Measurements from ENCODE around the gene NPC1. TPM values are rescaled to one million over a fixed set of nuclear protein-coding genes. Genes with fewer than 3 reads are reported as not detected.
A peak's percentile ranks its signal among the peaks of the same experiment; 100 is the strongest.

Gene NPC1
- polyA plus RNA-seq, 2 of the 4 experiments (the other 2 are of a cell fraction) = 42.5 to 61.4 TPM

GRCh38 chr18:23524213-23524707, 62.0 kb downstream of the NPC1 start:
- CTCF ChIA-PET = interaction anchor here (0.9 to 1.3 kb wide), 4 partner anchors 9 to 179 kb away, joined by 3 read pairs; no protein-coding TSS in a partner anchor
- ATAC-seq (peak; percentile 16 to 37; a peak in 3 of 6 replicates), DNase-seq (ENCODE audit: low read depth in 1 of 2, low spot score in 1 of 2) (no peak), FAIRE-seq (no peak)
- H3K4me2 ChIP-seq = 0 out of 3 replicates have a peak overlapping the region, but pooled peaks have one; percentile 18
- no peak for TF ChIP-seq ZFP36 (IDR thresholded peaks at IDR 0.05; ENCODE audit: borderline replicate concordance, partially characterized antibody)
- no peak for TF ChIP-seq MYC (IDR thresholded peaks at IDR 0.05; ENCODE audit: borderline replicate concordance, low read length)
- no peak for TF ChIP-seq POLR2AphosphoS2 (conservative IDR thresholded peaks at IDR 0.05; ENCODE audit: low read length)
- TF ChIP-seq ESRRA (IDR thresholded peaks at IDR 0.05; ENCODE audit: borderline replicate concordance, low read length) = no peak
- no peak for TF ChIP-seq RNF2 (IDR thresholded peaks at IDR 0.05; ENCODE audit: borderline replicate concordance, low read depth)
- no peak for TF ChIP-seq NR3C1 (IDR thresholded peaks at IDR 0.05)
- no peak for TF ChIP-seq HOXA7 (CRISPR knock-in tag; IDR thresholded peaks at IDR 0.05)
- no peak for TF ChIP-seq ZSCAN20 (CRISPR knock-in tag; IDR thresholded peaks at IDR 0.05)
- no peak for TF ChIP-seq KDM5A (IDR thresholded peaks at IDR 0.05)
- TF ChIP-seq ZC3H11A (IDR thresholded peaks at IDR 0.05) = no peak
- no peak for TF ChIP-seq EHMT2 (IDR thresholded peaks at IDR 0.05; ENCODE audit: low read depth)
- no peak for TF ChIP-seq JUNB (IDR thresholded peaks at IDR 0.05)
- no peak for TF ChIP-seq HEYL (CRISPR knock-in tag; IDR thresholded peaks at IDR 0.05)
- TF ChIP-seq, protein P1, sequence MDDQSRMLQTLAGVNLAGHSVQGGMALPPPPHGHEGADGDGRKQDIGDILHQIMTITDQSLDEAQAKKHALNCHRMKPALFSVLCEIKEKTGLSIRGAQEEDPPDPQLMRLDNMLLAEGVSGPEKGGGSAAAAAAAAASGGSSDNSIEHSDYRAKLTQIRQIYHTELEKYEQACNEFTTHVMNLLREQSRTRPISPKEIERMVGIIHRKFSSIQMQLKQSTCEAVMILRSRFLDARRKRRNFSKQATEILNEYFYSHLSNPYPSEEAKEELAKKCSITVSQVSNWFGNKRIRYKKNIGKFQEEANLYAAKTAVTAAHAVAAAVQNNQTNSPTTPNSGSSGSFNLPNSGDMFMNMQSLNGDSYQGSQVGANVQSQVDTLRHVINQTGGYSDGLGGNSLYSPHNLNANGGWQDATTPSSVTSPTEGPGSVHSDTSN (IDR thresholded peaks at IDR 0.05) = no peak
- no peak for TF ChIP-seq RFX5 (IDR thresholded peaks at IDR 0.05)
- TF ChIP-seq, protein P2, sequence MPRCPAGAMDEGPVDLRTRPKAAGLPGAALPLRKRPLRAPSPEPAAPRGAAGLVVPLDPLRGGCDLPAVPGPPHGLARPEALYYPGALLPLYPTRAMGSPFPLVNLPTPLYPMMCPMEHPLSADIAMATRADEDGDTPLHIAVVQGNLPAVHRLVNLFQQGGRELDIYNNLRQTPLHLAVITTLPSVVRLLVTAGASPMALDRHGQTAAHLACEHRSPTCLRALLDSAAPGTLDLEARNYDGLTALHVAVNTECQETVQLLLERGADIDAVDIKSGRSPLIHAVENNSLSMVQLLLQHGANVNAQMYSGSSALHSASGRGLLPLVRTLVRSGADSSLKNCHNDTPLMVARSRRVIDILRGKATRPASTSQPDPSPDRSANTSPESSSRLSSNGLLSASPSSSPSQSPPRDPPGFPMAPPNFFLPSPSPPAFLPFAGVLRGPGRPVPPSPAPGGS (IDR thresholded peaks at IDR 0.05) = no peak
- TF ChIP-seq, protein P3, sequence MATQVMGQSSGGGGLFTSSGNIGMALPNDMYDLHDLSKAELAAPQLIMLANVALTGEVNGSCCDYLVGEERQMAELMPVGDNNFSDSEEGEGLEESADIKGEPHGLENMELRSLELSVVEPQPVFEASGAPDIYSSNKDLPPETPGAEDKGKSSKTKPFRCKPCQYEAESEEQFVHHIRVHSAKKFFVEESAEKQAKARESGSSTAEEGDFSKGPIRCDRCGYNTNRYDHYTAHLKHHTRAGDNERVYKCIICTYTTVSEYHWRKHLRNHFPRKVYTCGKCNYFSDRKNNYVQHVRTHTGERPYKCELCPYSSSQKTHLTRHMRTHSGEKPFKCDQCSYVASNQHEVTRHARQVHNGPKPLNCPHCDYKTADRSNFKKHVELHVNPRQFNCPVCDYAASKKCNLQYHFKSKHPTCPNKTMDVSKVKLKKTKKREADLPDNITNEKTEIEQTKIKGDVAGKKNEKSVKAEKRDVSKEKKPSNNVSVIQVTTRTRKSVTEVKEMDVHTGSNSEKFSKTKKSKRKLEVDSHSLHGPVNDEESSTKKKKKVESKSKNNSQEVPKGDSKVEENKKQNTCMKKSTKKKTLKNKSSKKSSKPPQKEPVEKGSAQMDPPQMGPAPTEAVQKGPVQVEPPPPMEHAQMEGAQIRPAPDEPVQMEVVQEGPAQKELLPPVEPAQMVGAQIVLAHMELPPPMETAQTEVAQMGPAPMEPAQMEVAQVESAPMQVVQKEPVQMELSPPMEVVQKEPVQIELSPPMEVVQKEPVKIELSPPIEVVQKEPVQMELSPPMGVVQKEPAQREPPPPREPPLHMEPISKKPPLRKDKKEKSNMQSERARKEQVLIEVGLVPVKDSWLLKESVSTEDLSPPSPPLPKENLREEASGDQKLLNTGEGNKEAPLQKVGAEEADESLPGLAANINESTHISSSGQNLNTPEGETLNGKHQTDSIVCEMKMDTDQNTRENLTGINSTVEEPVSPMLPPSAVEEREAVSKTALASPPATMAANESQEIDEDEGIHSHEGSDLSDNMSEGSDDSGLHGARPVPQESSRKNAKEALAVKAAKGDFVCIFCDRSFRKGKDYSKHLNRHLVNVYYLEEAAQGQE (IDR thresholded peaks at IDR 0.05) = no peak
- H3K4me3 ChIP-seq = no peak overlapping the region
- peaks cover 22% of the 10 kb centered on the region for H3K4me1 ChIP-seq
- POLR2A ChIA-PET = no interaction called here
- no peaks in the 10 kb centered on the region for H3K9me3 ChIP-seq
- 0 out of 6 replicates have a peak overlapping the region, but pooled peaks of 1 of the 2 experiments have one; percentile 16 for H3K27ac ChIP-seq
- 90% methylated on average over 14 of the region's 14 CpGs for WGBS (ENCODE audit: missing lambda C conversion rate)

DNA sequence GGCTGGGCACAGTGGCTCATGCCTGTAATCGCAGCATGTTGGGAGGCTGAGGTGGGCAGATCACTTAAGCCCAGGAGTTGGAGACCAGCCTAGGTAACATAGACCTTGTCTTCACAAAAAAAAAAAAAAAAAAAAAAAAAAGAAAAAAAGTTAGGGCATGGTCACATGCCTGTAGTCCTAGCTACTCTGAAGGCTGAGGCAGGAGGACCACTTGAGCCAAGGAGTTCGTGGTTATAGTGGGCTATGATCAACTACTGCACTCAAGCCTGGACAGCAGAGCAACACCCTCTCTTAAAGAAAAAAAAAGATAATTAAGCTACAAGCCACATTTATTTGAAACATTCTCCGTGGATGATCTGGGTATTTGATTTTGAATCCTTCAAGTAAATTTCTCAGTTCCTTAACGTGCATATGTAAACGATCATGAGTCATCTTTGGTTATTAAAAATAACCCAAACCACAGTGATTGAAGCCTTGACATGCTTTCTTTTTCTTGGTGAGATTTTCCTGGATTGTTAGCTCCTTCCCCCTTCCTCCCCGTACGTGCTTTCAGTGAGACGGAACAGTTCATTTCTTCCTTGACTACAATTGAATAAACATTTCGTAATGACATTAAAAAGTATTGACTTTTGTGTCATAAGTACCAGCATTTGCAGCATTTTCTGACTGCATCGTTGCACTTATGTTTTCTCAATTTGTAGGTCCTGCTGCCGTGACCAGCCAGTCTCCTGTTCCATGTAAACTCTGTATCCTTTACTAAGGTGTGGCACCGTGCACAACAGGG, 62.7 kb downstream of the NPC1 start:
- TF ChIP-seq HOXB13 (CRISPR knock-in tag; IDR thresholded peaks at IDR 0.05; ENCODE audit: low read depth) (no peak), ZC3H11A (IDR thresholded peaks at IDR 0.05) (no peak), FOSL2 (IDR thresholded peaks at IDR 0.05) (no peak), FOSL2 (CRISPR knock-in tag; IDR thresholded peaks at IDR 0.05) (peak; percentile 49; the same call in 1 of the 2 replicates)
- Histone ChIP-seq H3K9me3 (no peaks in the 10 kb centered on the region), H3K4me1 (peaks cover 16% of the 10 kb centered on the region), H3K27ac (0 out of 6 replicates have a peak overlapping the region, but pooled peaks of 1 of the 2 experiments have one; percentile 16), H3K4me2 (peak overlapping the region; percentile 18; the same call in 1 of the 3 replicates), H3K4me3 (no peak overlapping the region)
- DNase-seq (ENCODE audit: low read depth in 1 of 2, low spot score in 1 of 2) (no peak), FAIRE-seq (no peak), ATAC-seq (peak in 1 of 2 experiments; percentile 20; a peak in 3 of 6 replicates)
- ChIA-PET POLR2A (no interaction called here), CTCF (interaction anchor here (0.9 to 1.3 kb wide), 4 partner anchors 9 to 180 kb away, joined by 3 read pairs; no protein-coding TSS in a partner anchor)
- 51% methylated on average over 12 of the region's 12 CpGs for WGBS (ENCODE audit: missing lambda C conversion rate)

Data from A549 (cell line).